OCI-LY7 (cell line): ENCODE data around the gene ANGPTL8. TPM values are rescaled to one million over a fixed set of nuclear protein-coding genes. Genes with fewer than 3 reads are reported as not detected.

ENCODE experiments used
- BruUV-seq: library from RNA; stranded (reverse); fragments of 400-500 nt; replicated peaks from 2 replicates; lab custom pipeline; 2021; lab: Mats Ljungman, UMichigan
- CTCF ChIA-PET: fragments of 300-600 bp; sonication (Branson Sonifier 250); formaldehyde crosslinking; loops from one replicate; lab custom pipeline; 2022; ENCODE audit warnings: antibody characterized with exemption; ENCODE audit not compliant: unreplicated experiment; lab: Charles Lee
- POLR2A ChIA-PET: fragments of 300-600 bp; sonication (Branson Sonifier 250); formaldehyde crosslinking; loops from one replicate; lab custom pipeline; 2022; ENCODE audit warnings: antibody characterized with exemption; lab: Charles Lee
- DNase-seq: peaks from one replicate; pipeline ENCODE4 v3.0.0-alpha.2; 2015; ENCODE audit warnings: low spot score
- H2AFZ ChIP-seq: fragments of 200-600 bp; sonication (generic), shearing (Covaris generic); 2 replicates; pipeline ENCODE4 v1.6.1; 2014; ENCODE audit warnings: mild to moderate bottlenecking, antibody characterized with exemption, low read length, moderate library complexity
- H3K27ac ChIP-seq: fragments of 200-600 bp; sonication (generic); 2 replicates; pipeline ENCODE4 v1.5.1; 2014; ENCODE audit warnings: mixed run types, low read depth, mild to moderate bottlenecking, moderate library complexity, low read length, inconsistent platforms; ENCODE audit not compliant: poor library complexity, severe bottlenecking
- H3K36me3 ChIP-seq: fragments of 200-600 bp; sonication (generic); 2 replicates; pipeline ENCODE4 v1.6.1; 2014; ENCODE audit warnings: mild to moderate bottlenecking, antibody characterized with exemption, low read length, moderate library complexity, mixed read lengths; ENCODE audit not compliant: insufficient read depth
- H3K4me1 ChIP-seq: fragments of 200-600 bp; sonication (generic); 2 replicates; pipeline ENCODE4 v1.5.1; 2014; ENCODE audit warnings: mild to moderate bottlenecking, low read length; ENCODE audit not compliant: insufficient read depth, poor library complexity, severe bottlenecking
- H3K4me2 ChIP-seq: fragments of 200-600 bp; sonication (generic); 2 replicates; pipeline ENCODE4 v1.6.1; 2014; ENCODE audit warnings: mild to moderate bottlenecking, low read length
- H3K4me3 ChIP-seq: fragments of 200-600 bp; sonication (generic); 2 replicates; pipeline ENCODE4 v1.5.1; 2014; ENCODE audit warnings: mild to moderate bottlenecking, low read depth, low read length; ENCODE audit not compliant: poor library complexity, severe bottlenecking
- H3K79me2 ChIP-seq: fragments of 200-600 bp; sonication (generic); 2 replicates; pipeline ENCODE4 v1.6.1; 2016; ENCODE audit warnings: low read depth, mild to moderate bottlenecking, low read length, moderate library complexity, mixed read lengths; ENCODE audit not compliant: insufficient read depth
- H3K9me2 ChIP-seq: fragments of 200-600 bp; sonication (generic); 2 replicates; pipeline ENCODE4 v1.6.1; 2016; ENCODE audit warnings: mild to moderate bottlenecking, low read length, mixed read lengths; ENCODE audit not compliant: insufficient read depth
- H3K9me3 ChIP-seq: fragments of 200-600 bp; sonication (generic); 2 replicates; pipeline ENCODE4 v1.6.1; 2014; ENCODE audit warnings: mild to moderate bottlenecking, mixed run types, low read length, mixed read lengths
- H4K20me1 ChIP-seq: fragments of 200-600 bp; sonication (generic); 2 replicates; pipeline ENCODE4 v1.6.1; 2014; ENCODE audit warnings: mild to moderate bottlenecking, antibody characterized with exemption, low read length, moderate library complexity, mixed read lengths; ENCODE audit not compliant: insufficient read depth
- CTCF ChIP-seq: fragments of 200-600 bp; sonication (generic); conservative IDR thresholded peaks from 2 replicates; pipeline ENCODE4 v1.5.1; 2014; ENCODE audit warnings: mild to moderate bottlenecking, antibody characterized with exemption, low read length, moderate library complexity, mixed read lengths
- EZH2phosphoT487 ChIP-seq: fragments of 200-600 bp; sonication (generic); IDR thresholded peaks from 2 replicates; pipeline ENCODE4 v1.6.1; 2018; ENCODE audit warnings: low read depth, borderline replicate concordance, mild to moderate bottlenecking, mixed run types, antibody characterized with exemption, low read length, moderate library complexity, mixed read lengths
- intact Hi-C: fragments of 100-400 bp; cut with micrococcal nuclease; formaldehyde crosslinking; loops from one replicate; pipeline ENCODE4 v1.10.0; 2022; ENCODE audit not compliant: unreplicated experiment
- total RNA-seq, 2 experiments: library from RNA; depleted of rRNA in 1 of 2; stranded (reverse); fragments of >200 nt in 1 of 2; shearing (Covaris generic) in 1 of 2; gene quantifications; 2 replicates each; pipeline ENCODE4 v1.2.3, GENCODE V29; 2014 to 2022

Gene ANGPTL8
- total RNA-seq, 2 experiments from 2014 or later = not detected

DNA sequence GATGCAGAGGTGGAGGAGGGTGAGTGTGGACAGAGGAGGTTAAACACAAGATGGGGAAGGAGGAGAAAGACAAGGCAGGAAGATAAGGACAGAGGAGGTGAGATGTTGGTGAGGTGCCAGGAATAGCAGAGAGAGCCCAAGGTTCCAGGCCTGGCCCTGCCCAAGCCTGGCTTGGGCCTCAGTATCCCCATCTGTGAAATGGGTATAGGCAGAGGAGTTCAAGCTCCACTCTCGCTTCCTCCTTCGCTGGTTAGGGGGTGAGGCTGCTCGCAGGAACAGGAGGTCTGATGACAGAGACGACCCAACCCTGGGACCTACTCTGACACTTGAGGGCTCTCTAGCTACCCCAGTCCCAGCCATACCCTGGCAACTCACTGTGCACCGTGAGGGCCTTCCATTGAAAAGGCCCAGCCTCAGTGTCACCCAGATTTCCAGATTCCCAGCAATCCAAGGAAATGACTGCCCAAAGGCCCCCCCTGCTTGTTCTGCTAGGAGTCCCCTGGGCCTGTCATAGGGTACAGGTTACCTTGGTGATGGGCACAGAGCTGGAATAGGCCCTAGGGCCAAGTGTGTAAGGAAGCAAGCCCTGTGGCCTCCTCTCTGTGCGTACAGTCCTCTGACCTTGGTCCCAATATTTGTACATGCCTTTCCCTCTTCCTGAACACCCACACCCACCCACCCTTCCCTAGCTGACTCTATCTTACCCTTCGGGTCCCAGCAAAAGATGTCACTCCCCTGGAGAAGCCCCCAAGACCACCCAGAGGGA lies 8.6 kb upstream of the ANGPTL8 start:
- no TSS peak for BruUV-seq

GRCh38 chr19:11232555-11232954 lies 6.9 kb upstream of the ANGPTL8 start:
- intact Hi-C loops = no loop called here
- no peaks in the 10 kb centered on the region for H3K9me2 ChIP-seq
- TF ChIP-seq CTCF = no peak
- TF ChIP-seq EZH2phosphoT487 = no peak
- H3K9me3 ChIP-seq = no peaks in the 10 kb centered on the region
- H3K4me1 ChIP-seq = peaks cover 10% of the 10 kb centered on the region
- no TSS peak for BruUV-seq
- no peaks in the 10 kb centered on the region for H4K20me1 ChIP-seq
- no peak overlapping the region for H3K27ac ChIP-seq
- DNase-seq = no peak
- no peak overlapping the region for H3K4me2 ChIP-seq
- H2AFZ ChIP-seq = no peak overlapping the region
- CTCF ChIA-PET = no interaction called here
- H3K36me3 ChIP-seq = peaks cover 12% of the 10 kb centered on the region
- no peaks in the 10 kb centered on the region for H3K79me2 ChIP-seq
- H3K4me3 ChIP-seq = no peak overlapping the region
- POLR2A ChIA-PET = no interaction called here

More for the DNA sequence above, 8.6 kb upstream of the ANGPTL8 start:
- Histone ChIP-seq H4K20me1 (no peaks in the 10 kb centered on the region), H3K4me2 (no peak overlapping the region), H3K79me2 (no peaks in the 10 kb centered on the region), H2AFZ (no peak overlapping the region), H3K4me3 (no peak overlapping the region), H3K9me3 (no peaks in the 10 kb centered on the region), H3K9me2 (no peaks in the 10 kb centered on the region), H3K4me1 (peaks cover 10% of the 10 kb centered on the region), H3K36me3 (peaks cover 12% of the 10 kb centered on the region), H3K27ac (no peak overlapping the region)
- TF ChIP-seq CTCF (no peak), EZH2phosphoT487 (no peak)
- intact Hi-C loops = no loop called here
- ChIA-PET CTCF (no interaction called here), POLR2A (interaction anchor here (0.6 kb wide), 2 partner anchors 105 to 291 kb away, joined by 3 read pairs; no protein-coding TSS in a partner anchor)
- DNase-seq = no peak

- CTCF ChIA-PET = no interaction called here
These were observed 6.3 kb upstream of the ANGPTL8 start for GRCh38 chr19:11233073-11233472.

More at GRCh38 chr19:11233073-11233472, 6.3 kb upstream of the ANGPTL8 start:
- BruUV-seq = no TSS peak
- peaks cover 12% of the 10 kb centered on the region for H3K36me3 ChIP-seq
- no peaks in the 10 kb centered on the region for H4K20me1 ChIP-seq
- H2AFZ ChIP-seq = no peak overlapping the region
- DNase-seq = no peak
- H3K79me2 ChIP-seq = no peaks in the 10 kb centered on the region
- no peak overlapping the region for H3K4me2 ChIP-seq
- no peak overlapping the region for H3K27ac ChIP-seq
- intact Hi-C loops = no loop called here
- no peaks in the 10 kb centered on the region for H3K9me2 ChIP-seq
- no peak overlapping the region for H3K4me3 ChIP-seq
- H3K4me1 ChIP-seq = peaks cover 6% of the 10 kb centered on the region
- H3K9me3 ChIP-seq = no peaks in the 10 kb centered on the region
- POLR2A ChIA-PET = no interaction called here
- no peak for TF ChIP-seq CTCF
- TF ChIP-seq EZH2phosphoT487 = no peak
